ENCODE measurements around the gene WDR45B. TPM values are rescaled to one million over a fixed set of nuclear protein-coding genes. Genes with fewer than 3 reads are reported as not detected.
"Not testable (repeated sequence)": the region's sequence is repeated elsewhere in the genome, so short reads cannot be mapped to it uniquely, and the experiment has no call there.

Gene WDR45B
- polyA plus RNA-seq, 4 donors, result 95.2 to 105 (median 101) TPM

DNA sequence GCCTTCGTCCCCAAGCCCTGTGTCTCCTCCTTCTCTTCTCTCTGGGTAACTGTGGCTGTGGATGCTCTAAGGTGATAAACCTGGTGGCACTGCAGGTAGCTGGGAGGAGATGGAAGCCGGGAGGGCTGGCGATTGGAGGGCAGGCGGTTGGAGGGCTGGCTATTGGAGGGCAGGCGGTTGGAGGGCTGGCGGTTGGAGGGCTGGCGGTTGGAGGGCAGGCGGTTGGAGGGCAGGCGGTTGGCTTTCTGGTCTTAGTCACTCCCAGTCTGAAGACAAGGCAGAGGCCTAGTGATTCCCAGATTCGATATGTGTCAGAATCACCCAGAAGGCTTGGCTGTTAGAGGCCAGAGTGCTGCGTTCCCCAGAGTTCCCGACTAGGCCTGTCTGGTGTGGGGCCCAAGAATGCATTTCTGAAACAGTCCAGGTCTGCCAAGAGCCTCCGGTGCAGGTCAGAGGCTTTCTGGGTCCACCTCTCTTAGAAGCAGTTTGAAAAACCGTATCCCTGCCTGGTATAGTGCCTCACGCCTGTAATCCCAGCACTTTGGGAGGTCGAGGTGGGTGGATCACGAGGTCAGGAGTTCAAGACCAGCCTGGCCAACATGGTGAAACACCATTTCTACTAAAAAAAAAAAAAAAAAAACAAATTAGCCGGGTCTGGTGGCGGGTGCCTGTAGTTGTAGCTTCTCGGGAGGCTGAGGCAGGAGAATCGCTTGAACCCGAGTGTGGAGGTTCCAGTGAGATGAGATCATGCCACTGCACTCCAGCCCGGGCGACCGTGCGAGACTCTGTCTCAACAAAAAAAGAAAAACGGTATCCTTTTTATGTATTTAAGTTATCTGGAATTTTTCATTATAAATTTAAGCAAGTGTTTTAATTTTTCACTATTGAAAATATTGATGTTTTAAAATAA, 59.7 kb downstream of the WDR45B start:
- no peak for DNase-seq (ENCODE audit: low read depth in 4 of 4, low spot score in 2 of 4)

DNA sequence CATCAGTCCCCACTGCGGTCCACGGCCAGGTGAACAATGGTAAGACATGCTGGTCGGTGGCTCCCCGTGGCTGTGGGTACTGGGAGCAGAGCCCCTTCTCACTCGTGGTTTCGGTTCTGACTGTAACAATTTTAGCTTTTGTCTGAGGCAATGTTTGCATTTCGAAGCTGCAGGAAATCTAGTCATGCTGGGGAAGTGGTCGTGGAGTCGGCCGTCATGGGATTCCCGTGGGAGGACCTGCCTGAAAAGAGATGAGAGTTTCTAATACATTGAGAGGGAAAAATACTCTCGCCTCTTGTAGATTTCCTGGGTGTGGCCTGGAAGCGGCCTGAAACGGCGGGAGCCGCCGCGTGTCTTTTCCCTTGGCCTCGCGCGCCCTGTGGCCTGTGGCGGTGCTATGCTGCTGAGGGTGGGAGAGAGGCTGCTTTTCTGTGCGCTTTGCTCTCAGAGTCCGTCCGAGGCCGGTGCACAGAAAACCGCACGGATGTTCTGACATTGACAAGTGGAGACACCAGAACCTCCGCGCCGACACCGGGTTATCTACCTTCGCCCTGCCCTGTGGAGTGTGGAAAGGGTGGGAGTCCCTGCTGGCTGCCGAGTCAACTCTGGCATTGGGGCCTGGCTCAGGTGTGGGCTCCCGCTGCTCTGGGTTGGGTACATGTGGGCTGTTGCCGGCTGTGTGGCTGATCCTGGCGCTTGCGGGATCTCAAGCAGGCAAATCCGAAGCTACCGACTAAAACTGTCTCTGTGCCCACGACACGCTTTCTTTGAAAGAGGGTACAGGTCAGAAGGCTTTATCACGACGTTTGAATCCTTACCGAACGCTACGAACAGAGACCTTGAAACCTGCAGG, 60.8 kb downstream of the WDR45B start:
- no peak for DNase-seq (ENCODE audit: low read depth in 4 of 4, low spot score in 2 of 4)

DNA sequence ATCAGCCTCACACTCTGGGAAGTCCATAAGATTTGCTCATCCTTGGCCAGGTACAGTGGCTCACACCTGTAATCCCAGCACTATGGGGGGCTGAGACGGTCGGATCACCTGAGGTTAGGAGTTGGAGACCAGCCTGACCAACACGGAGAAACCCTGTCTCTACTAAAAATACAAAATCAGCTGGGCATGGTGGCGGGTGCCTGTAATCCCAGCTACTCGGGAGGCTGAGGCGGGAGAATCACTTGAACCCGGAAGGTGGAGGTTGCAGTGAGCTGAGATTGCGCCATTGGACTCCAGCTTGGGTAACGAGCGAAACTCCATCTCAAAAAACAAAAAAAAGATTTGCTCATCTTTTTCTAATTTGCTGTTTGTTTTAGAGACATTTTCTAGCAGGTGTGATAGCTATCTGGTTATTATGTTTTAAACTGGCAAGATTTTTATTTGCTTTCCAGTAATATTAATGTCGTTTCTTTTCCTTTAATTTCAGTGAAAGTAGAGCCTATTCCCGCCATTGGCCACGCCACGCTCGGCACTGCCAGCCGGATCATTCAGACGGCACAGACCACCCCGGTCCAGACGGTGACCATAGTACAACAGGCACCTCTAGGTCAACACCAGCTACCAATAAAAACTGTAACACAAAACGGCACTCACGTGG, 61.5 kb downstream of the WDR45B start:
- DNase-seq (ENCODE audit: low read depth in 4 of 4, low spot score in 2 of 4), result no peak

DNA sequence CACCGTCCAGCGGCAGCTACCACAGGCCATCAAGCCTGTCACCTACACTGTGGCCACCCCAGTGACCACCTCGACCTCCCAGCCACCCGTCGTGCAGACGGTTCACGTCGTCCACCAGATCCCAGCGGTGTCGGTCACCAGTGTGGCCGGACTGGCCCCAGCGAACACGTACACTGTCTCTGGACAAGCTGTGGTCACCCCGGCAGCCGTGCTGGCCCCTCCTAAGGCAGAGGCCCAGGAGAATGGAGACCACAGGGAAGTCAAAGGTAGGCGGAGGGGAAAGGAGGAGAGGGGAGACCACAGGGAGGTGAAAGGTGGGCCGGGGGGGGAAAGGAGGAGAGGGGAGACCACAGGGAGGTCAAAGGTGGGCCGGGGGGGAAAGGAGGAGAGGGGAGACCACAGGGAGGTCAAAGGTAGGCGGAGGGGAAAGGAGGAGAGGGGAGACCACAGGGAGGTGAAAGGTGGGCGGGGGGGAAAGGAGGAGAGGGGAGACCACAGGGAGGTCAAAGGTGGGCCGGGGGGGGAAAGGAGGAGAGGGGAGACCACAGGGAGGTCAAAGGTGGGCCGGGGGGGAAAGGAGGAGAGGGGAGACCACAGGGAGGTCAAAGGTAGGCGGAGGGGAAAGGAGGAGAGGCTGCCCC, 62.2 kb downstream of the WDR45B start:
- not testable (repeated sequence) for DNase-seq (ENCODE audit: low read depth in 4 of 4, low spot score in 2 of 4)

DNA sequence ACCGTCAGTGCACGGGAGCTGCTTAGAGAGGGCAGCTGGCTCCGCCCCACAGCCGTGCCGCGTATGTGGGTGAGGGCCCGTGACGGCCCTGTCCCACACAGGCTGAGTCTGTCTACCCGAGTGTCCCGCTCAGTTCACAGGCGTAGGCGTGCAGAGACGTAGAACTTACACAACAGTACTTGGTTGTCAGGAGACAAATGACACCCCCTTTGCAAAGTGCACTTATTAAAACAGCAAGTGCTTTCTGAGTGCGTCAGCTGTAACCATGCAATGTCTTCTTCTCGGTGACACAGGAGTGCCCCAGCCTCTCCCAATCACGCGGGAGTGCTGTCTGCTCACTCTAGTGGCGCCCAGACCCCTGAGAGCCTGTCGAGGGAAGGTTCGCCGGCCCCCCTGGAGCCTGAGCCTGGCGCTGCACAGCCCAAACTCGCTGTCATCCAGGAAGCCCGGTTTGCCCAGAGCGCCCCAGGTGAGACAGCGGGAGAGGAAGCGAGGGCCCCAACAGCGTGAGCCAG, 64.5 kb downstream of the WDR45B start:
- no peak for DNase-seq (ENCODE audit: low read depth in 4 of 4, low spot score in 2 of 4)

DNA sequence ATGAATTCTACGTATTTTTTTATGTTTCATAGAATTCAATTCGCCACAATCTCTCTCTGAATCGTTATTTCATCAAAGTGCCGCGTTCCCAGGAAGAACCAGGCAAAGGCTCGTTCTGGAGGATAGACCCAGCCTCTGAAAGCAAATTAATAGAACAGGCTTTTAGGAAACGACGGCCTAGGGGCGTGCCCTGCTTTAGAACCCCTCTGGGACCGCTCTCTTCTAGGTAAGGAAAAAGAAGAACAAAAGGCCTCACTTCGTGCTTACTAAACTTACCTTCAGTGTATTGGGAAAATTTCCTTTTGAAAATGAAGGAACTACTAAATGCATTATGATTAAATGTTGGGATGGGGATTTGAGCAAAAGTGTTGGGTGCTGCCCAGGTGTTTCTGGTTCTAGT, 65.5 kb downstream of the WDR45B start:
- DNase-seq (ENCODE audit: low read depth in 4 of 4, low spot score in 2 of 4), result no peak

DNA sequence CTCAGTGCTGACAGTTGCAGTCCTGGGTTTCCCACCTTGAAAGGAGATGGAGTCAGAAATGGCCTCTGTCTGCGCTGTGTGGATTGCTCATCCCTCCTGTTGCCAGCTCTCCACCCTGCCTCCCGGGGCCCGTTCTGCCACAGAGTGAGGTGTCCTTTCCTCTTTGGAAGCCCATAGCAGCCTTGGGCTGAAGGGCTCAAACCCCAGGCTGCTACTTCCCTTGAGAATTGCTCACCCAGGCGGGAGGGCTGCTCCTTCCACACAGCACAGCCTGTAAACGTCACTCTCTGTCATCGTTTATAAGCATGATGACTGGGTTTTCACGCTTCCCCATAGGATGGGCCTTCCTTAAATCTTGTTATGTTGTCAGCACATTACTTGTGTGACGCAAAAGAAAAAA, 66.0 kb downstream of the WDR45B start:
- no peak for DNase-seq (ENCODE audit: low read depth in 4 of 4, low spot score in 2 of 4)

DNA sequence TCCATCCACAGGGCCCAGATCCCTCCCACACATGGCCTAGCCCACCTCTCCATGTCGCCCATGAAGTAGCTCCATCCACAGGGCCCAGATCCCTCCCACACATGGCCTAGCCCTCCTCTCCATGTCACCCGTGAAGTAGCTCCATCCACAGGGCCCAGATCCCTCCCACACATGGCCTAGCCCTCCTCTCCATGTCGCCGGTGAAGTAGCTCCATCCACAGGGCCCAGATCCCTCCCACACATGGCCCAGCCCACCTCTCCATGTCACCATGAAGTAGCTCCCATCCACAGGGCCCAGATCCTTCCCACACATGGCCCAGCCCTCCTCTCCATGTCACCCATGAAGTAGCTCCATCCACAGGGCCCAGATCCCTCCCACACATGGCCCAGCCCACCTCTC, 68.3 kb downstream of the WDR45B start:
- not testable (repeated sequence) for DNase-seq (ENCODE audit: low read depth in 4 of 4, low spot score in 2 of 4)

DNA sequence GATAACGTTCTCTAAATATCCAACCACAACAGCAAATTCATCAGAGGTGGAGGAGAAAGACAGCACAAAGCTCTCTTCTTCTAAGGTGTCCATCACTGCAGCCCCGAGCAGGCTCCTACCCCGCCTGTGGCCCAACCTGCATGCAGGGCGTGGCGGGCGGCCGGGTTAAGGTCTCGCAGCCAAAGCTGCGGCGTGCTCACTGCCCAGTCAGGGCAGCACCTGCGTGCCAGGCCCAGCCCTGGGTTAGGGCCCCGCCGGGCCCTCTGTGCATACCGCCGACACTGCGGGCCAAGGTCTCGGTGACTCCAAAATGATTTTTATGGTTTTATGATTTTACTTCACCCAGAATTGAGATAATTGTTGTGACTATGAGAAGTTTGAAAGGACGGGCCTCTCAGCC, 70.9 kb downstream of the WDR45B start:
- DNase-seq (ENCODE audit: low read depth in 4 of 4, low spot score in 2 of 4), result no peak

DNA sequence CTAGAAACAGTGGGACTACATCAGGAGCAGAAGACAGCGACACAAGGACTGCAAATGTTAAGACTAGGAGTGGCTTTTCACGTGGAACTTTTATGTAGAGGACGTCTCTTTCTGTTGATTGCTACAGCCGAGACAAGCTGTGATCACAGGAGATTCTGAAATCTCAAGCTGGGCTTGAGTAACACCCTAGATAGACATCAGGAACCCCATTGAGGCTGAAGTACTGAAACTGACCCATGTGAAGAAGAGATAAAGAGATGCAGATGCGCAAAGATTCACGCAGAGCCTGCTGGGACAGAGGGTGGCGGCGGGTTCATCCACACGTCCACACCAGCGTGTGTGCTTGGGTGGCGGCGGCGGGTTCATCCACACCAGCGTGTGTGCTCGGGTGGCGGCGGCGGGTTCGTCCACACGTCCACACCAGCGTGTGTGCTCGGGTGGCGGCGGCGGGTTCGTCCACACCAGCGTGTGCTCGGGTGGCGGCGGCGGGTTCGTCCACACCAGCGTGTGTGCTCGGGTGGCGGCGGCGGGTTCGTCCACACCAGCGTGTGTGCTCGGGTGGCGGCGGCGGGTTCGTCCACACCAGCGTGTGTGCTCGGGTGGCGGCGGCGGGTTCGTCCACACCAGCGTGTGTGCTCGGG, 72.5 kb downstream of the WDR45B start:
- not testable (repeated sequence) for DNase-seq (ENCODE audit: low read depth in 4 of 4, low spot score in 2 of 4)

DNA sequence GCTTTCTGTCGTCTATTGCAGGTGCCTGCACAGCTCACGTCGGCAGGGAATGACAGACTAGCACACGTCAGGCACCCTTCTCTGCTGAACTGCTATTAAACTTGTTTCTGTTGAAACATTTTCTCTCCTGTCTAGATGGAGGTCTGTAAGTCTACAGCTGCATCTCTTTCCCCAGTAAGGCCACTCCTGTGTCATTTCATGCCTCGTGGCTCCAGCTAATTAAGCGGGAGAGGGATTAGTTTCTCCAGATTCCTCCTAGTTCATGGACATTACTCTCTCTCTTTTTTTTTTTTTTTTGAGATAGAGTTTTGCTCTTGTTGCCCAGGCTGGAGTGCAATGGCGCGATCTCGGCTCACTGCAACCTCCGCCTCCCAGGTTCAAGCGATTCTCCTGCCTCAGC, 74.2 kb downstream of the WDR45B start:
- no peak for DNase-seq (ENCODE audit: low read depth in 4 of 4, low spot score in 2 of 4)

DNA sequence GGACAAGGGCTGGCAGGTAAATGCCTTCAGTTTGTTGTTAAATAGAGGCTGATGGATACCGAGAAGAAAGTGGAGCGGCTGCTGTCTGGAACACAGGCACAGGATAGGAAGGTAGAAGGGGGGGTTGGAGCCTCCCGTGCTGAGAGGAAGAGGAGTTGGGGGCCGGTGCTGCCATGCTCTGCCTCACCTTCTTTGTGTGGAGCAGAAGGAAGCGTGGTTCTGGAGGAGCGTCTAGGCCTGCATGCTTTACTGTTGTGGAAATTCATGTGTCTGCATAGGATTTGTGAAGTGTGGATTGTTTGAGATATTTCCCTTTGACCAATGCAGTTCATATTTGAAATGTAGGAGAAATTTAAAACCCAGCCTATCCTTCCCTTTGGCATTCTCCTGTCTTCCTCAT, 76.4 kb downstream of the WDR45B start:
- DNase-seq (ENCODE audit: low read depth in 4 of 4, low spot score in 2 of 4), result no peak

DNA sequence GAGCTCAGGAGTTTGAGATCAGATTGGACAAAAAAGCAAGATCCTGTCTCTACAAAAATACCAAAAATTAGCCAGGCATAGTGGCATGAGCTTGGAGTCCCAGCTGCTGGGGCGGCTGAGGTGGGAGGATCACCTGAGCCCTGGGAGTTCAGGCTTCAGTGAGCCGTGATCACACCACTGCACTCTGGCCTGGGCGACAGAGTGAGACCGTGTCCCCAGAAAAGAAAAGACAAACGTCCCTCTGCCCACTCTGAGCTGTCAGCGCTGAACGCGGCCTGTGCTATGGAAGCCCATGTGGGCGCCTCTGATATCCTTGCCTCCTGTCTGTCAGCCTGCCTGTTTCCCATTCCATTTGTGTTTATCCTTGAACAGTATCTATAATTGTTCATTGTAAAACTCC, 78.0 kb downstream of the WDR45B start:
- DNase-seq (ENCODE audit: low read depth in 4 of 4, low spot score in 2 of 4), result no peak

DNA sequence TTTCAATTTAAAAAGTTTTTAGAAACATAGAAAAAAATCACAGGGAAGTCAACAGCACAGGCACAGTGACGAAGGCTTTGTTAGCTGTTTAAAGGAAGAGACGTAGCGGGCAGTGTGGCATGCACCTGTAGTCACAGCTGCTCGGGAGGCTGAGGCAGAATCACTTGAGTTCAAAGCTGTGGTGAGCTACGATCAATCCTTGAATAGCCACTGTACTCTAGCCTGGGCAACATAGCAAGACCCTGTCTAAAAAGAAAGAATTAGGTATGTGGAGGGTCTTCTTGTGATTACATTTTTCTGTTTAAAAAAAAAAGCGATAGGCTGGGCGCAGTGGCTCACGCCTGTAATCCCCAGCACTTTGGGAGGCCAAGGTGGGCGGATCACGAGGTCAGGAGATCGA, 78.6 kb downstream of the WDR45B start:
- no peak for DNase-seq (ENCODE audit: low read depth in 4 of 4, low spot score in 2 of 4)

DNA sequence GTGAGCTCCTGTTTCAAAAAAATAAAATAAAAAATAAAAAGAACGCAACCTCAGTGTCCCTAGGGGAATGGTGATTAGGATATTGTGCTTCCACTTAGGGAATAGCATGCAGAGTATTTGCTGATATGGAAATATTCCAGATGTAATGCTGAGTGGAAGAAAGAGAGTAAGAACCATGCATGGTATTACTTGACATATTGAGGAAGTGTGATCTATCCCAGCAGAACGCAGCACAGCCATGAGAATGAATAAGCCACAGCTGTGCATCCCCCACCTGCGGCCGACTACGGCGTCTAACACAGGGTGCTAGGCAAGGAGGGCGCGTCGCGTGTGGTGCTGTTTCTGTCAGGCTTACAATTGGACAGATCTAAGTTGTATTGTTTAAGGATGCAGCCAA, 79.2 kb downstream of the WDR45B start:
- DNase-seq (ENCODE audit: low read depth in 4 of 4, low spot score in 2 of 4), result no peak

DNA sequence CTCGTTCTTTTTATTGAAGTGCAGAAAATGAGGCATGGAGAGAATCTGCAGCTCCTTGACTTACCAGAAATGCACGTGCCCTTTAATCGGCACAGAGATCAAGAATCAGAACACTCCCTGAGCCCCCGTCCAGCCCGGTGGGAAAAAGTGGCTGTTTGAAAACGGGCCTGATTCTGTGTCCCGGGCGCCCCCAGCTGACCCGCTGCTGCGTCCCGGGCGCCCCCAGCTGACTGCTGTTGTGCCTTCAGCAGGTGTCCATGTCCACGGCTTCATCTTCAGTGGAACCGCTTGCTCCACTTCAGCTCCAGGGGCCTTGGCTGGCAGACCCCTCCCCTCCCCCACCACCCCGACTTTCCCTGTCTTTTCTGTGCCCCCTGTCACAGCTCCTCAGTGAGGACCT, 81.0 kb downstream of the WDR45B start:
- no peak for DNase-seq (ENCODE audit: low read depth in 4 of 4, low spot score in 2 of 4)

DNA sequence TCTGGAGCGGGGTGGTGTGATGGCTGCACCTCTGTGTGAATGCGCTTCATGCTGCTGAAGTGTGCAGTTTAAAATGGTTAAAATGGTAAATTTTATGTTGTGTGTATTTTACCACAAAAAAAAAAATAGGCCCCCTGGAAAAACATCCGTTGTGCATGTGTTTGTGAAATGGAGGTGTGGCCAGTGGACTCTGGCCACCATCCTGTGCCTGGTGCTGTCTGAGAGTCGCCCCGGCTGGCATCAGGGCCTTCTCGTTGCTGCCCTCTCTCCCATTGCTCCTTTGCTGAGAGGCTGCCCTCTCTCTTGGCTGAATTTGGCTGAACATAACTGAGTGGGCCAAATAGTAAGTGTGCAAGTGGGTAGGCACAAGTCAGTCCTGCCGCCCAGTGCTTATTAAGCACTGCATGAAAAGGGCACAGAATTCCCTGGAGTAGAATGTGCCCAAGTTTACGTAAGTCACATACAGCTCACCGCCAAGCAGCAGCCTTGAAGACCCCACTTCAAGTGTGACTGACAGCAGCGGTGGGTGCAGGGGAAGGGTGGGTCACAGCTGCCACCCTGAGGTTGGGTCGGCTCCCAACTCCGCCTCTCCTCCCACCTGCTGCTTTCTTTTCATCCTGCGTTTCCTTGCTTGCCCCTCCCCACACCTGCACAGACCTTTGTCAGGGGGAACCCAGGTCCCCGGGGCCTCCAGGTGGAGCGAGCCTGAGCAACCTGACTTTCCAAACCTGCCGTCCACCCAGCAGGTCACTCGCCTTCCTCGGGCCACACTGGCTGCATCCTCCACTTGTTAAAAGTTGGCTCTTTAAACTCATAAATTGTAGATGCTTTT, 81.9 kb downstream of the WDR45B start:
- DNase-seq (ENCODE audit: low read depth in 4 of 4, low spot score in 2 of 4), result no peak

DNA sequence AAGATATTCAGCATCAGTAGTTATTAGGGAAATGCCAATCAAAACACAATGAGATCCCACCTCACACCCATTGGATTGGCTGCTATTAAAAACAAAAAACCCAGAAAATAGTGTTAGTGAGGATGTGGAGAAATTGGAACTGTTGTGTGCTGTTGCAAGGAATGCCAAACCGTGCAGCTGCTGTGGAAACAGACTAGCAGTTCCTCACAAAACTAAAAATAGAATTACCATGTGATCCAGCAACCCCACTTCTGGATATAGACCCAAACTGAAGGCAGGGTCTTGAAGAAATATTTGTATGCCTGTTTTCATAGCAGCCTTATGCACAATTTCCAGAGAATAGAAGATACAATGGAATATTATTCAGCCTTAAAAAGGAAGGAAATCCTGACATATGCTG, 82.7 kb downstream of the WDR45B start:
- DNase-seq (ENCODE audit: low read depth in 4 of 4, low spot score in 2 of 4), result no peak
